Right lobe of liver (tissue), 6 donors: ENCODE results near the gene MMP25. TPM values are rescaled to one million over a fixed set of nuclear protein-coding genes. Genes with fewer than 3 reads are reported as not detected.

Experiments used
- ATAC-seq, 4 donors: fragments of 200-7000 bp; cut with Tn5 transposase; one replicate each; pipeline ENCODE4 v1.9.1; 2020; ENCODE audit warnings: mild to moderate bottlenecking in 4 of 4, moderate library complexity in 4 of 4
- DNase-seq, 3 donors: peaks; one replicate each; pipeline ENCODE4 v3.0.0-alpha.2; 2020
- H3K27ac ChIP-seq, 3 donors: fragments of 200-600 bp; one replicate each; pipeline ENCODE4 v1.8.0; 2022
- H3K27me3 ChIP-seq, 2 donors: fragments of 200-600 bp; one replicate each; pipeline ENCODE4 v1.8.0; 2022
- H3K36me3 ChIP-seq, 4 donors: fragments of 200-600 bp; sonication (generic) in 1 of 4; one replicate each; pipeline versions ENCODE4 v1.5.1 to v1.8.0; 2017 to 2022; ENCODE audit warnings: control low read depth in 1 of 4
- H3K4me1 ChIP-seq, 4 donors: fragments of 200-600 bp; sonication (generic) in 1 of 4; one replicate each; pipeline versions ENCODE4 v1.5.1 to v1.8.0; 2017 to 2022; ENCODE audit warnings: control low read depth in 1 of 4
- H3K4me3 ChIP-seq, 3 donors: fragments of 200-600 bp; one replicate each; pipeline ENCODE4 v1.8.0; 2022
- H3K9me3 ChIP-seq, 4 donors: fragments of 200-600 bp; sonication (generic) in 1 of 4; one replicate each; pipeline versions ENCODE4 v1.5.1 to v1.8.0; 2017 to 2022; ENCODE audit warnings: control low read depth in 1 of 4
- CTCF ChIP-seq, 4 donors: fragments of 200-600 bp in 3 of 4; fragments of 450-650 bp in 1 of 4; IDR thresholded peaks; one replicate each; pipeline versions ENCODE4 v1.5.1 to v1.8.0; 2016 to 2022; ENCODE audit warnings: antibody characterized with exemption in 4 of 4, mild to moderate bottlenecking in 2 of 4
- POLR2A ChIP-seq: fragments of 450-650 bp; IDR thresholded peaks from one replicate; pipeline ENCODE4 v1.6.1; 2017; ENCODE audit warnings: antibody characterized with exemption, mild to moderate bottlenecking
- WGBS: methylation state at CpG from one replicate; pipeline ENCODE4 v1.1.6; 2018; ENCODE audit warnings: low coverage, low lambda C conversion rate; ENCODE audit not compliant: insufficient coverage; ENCODE audit errors: missing lambda C conversion rate; 5-methylcytosine and 5-hydroxymethylcytosine counted together
- intact Hi-C, 2 donors: fragments of 100-400 bp; cut with DNase I; formaldehyde crosslinking; loops; one replicate each; pipeline versions ENCODE4 v1.11.2 to v1.14.1; 2022
- total RNA-seq, 6 experiments: library from RNA; depleted of rRNA in 2 of 6; stranded (reverse); fragments of >200 nt in 2 of 6; fragmentation: NEBNext Ultra II Directional in 3 of 6; extraction: Animal tissue kit (Norgen Biotek cat#: 25700) in 3 of 6; gene quantifications; one replicate each; pipeline versions ENCODE4 v1.1.0 to v1.2.4, GENCODE V29; 2016 to 2023
- donor health status: DM: no; HTN: yes; CAD: no.
- donor health status: DM: no; HTN: no; CAD: no.
- donor health status: DM: no; HTN: no; CAD: no.
- donor health status: DM: no; HTN: yes; CAD: no.
- donor health status: DM: no; HTN: yes; CAD: no.

The MMP25 gene
- total RNA-seq, 6 experiments from 2014 or later: 1.3 to 2.0 (median 1.6) TPM

DNA sequence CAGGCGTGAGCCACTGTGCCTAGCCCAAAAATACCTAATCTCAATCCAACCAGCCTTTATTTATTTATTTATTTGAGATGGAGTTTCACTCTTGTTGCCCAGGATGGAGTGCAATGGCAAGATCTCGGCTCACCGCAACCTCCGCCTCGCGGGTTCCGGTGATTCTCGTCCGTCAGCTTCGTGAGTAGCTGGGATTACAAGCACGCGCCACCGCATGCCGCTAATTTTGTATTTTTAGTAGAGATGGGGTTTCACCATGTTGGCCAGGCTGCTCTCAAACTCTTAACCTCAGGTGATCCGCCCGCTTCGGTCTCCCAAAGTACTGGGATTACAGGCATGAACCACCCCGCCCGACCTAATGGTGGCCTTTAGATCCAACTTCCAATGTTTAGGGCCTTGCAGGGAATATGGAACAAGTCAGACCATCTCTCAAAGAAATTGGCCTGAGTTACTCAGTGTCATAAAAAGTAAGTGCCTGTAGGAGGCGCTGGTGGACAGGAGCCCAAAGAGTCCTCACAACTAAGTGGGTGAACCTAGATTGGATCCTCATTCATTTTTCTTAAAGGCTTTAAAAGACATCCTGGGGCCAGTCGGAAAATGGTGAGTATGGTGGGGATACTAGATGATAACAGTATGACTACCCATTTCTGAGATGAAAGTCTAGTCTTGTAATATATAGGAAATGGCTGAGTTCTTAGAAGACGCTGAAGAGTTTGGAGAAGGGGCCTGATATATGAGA lies 48.1 kb downstream of the MMP25 start:
- H3K4me1 ChIP-seq: peaks cover 0 to under 1% (median 0%) of the 10 kb centered on the region in 4 donors
- no peaks in the 10 kb centered on the region for H3K27me3 ChIP-seq
- no peaks in the 10 kb centered on the region for H3K9me3 ChIP-seq
- no peak overlapping the region for H3K4me3 ChIP-seq
- H3K27ac ChIP-seq: no peak overlapping the region
- no peaks in the 10 kb centered on the region for H3K36me3 ChIP-seq
- WGBS: 85% methylated on average over 20 of the region's 22 CpGs
- TF ChIP-seq POLR2A (no peak), CTCF (IDR thresholded peaks at IDR 0.05) (peak; percentile 38 to 53 (median 44))
- intact Hi-C loops: no loop called here
- DNase-seq (no peak), ATAC-seq (peak; percentile 22 to 63 (median 48))

DNA sequence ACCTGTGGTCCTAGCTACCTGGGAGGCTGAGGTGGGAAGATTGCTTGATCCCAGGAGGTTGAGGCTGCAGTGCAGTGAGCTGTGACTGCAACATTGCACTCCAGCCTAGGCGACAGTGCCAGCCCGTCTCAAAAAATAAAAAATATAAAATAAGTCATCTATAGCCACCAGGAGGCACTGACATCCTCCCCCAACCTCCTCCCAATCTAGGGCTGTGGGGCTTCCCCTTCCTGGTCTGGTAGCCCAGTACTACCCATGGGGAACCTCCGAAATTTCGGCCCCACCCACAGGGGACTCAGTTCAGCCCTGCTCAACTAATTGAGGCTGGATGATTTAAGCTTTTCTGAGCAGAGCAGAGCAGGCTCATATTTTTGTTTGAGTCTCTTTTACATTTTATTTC lies 49.5 kb downstream of the MMP25 start:
- H3K4me3 ChIP-seq: no peak overlapping the region
- DNase-seq (peak in 1 of 3 donors; percentile 48), ATAC-seq (peak in 3 of 4 donors; percentile 4 to 31 (median 20))

DNA sequence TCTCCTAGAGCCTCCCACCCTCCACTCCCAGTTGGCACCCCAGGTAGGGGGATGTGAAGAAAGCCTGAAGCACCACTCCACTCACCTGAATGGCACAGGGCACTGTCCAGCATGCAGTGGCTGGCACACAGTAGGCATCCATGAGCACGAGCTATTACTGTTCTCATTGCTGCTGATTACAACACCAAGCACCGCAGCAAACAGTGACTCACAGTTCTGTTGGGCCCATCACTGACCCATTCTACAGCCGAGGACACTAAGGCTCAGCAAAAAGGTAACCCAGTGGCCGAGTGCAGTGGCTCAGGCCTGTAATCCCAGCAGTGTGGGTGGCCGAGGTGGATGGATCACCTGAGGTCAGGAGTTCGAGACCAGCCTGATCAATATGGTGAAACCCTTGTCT lies 50.0 kb downstream of the MMP25 start:
- no CpG with 5 or more reads among the region's 6 CpGs for WGBS
- DNase-seq (no peak), ATAC-seq (no peak)
- Histone ChIP-seq H3K36me3 (no peaks in the 10 kb centered on the region), H3K4me3 (no peak overlapping the region), H3K27me3 (no peaks in the 10 kb centered on the region), H3K9me3 (no peaks in the 10 kb centered on the region), H3K4me1 (peaks cover 0 to 5% (median 2%) of the 10 kb centered on the region in 4 donors), H3K27ac (no peak overlapping the region)
- intact Hi-C loops: no loop called here
- TF ChIP-seq CTCF (IDR thresholded peaks at IDR 0.05) (no peak), POLR2A (no peak)

More for the DNA sequence above, 49.5 kb downstream of the MMP25 start:
- Histone ChIP-seq H3K4me1 (peaks cover 0 to 5% (median 2%) of the 10 kb centered on the region in 4 donors), H3K27ac (no peak overlapping the region), H3K9me3 (no peaks in the 10 kb centered on the region), H3K27me3 (no peaks in the 10 kb centered on the region), H3K36me3 (no peaks in the 10 kb centered on the region)
- intact Hi-C loops: no loop called here
- WGBS: 25% methylated on average over 4 of the region's 4 CpGs
- TF ChIP-seq POLR2A (no peak), CTCF (IDR thresholded peaks at IDR 0.05) (no peak)

DNA sequence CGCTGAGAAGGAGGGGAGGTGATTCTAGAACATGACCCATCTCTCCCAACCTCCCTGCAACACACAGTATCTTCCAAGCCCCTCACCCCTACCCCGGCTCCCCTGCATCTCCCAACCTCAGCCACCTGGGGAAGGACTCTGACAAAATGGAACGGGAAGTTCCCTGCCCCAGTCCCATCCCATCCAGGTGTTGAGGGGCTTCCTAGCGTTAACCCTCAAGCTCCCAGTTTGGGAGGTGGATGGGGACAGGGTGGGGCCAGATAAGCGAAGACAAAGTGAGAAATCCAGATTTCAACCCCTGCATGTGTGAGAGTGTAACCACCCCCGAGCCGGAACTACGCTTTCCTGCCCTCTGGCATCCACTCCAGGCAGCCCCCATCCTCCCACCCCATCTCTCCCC lies 50.9 kb downstream of the MMP25 start:
- H3K4me3 ChIP-seq: no peak overlapping the region
- no peaks in the 10 kb centered on the region for H3K9me3 ChIP-seq
- TF ChIP-seq POLR2A (no peak), CTCF (IDR thresholded peaks at IDR 0.05) (no peak)
- DNase-seq: no peak
- H3K4me1 ChIP-seq: peaks cover 0 to 5% (median 2%) of the 10 kb centered on the region in 4 donors
- intact Hi-C loops: no loop called here
- WGBS: 54% methylated on average over 4 of the region's 8 CpGs
- ATAC-seq: no peak
- no peaks in the 10 kb centered on the region for H3K36me3 ChIP-seq
- H3K27ac ChIP-seq: no peak overlapping the region
- H3K27me3 ChIP-seq: no peaks in the 10 kb centered on the region
